ENCODE results near the gene DNAAF2. TPM values are rescaled to one million over a fixed set of nuclear protein-coding genes. Genes with fewer than 3 reads are reported as not detected.

The DNAAF2 gene
- total and polyA plus RNA-seq, 2 of the 8 experiments (the other 6 are each of a cell fraction or from before 2014, with no cell fraction given): 12.2 to 30.0 TPM

DNA sequence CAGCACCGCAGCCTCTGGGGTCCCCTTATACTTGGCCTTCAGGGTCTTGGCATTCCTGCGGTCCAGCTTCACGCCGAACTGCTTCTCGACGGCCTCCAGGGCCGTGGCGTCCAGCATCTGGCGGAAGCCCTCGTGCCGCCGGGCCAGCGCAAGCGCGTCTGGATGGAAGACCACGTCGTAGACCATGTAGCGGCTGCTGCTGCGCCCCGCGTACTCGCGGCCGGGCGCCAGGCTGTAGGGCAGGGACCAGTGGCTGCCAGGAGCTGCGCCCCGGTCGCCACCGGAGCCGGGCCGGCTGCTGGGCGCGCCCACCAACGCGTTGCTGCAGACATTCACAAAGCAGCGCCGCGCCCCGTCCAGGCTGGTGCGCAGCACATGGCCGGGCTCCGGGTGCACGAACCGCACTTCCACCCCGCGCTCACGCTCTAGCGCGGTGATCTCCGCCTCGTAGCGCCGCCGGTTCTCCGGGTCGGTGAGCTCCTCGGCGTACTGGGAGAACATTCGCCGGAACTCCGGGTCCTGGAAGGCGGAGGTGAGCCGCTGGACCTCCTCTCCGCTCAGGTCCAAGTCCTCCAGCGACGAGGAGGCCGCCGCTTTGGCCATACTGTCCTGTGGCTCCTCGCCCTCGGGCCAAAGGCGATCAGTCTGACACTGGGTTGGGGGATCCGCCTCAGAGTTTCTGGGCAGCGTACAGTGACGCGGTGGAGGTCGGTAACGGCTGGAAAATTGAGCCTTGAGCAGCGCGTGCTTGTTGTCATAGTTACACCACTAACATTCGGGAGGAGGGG, at the start of gene DNAAF2 (continued):
- TF ChIP-seq TAF7 (optimal IDR thresholded peaks at IDR 0.05; ENCODE audit: borderline replicate concordance, low read depth, low read length): no peak
- TF ChIP-seq, protein P1, sequence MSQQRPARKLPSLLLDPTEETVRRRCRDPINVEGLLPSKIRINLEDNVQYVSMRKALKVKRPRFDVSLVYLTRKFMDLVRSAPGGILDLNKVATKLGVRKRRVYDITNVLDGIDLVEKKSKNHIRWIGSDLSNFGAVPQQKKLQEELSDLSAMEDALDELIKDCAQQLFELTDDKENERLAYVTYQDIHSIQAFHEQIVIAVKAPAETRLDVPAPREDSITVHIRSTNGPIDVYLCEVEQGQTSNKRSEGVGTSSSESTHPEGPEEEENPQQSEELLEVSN (IDR thresholded peaks at IDR 0.05): peak; percentile 42; the same call in 1 of the 2 replicates
- TF ChIP-seq, protein P2, sequence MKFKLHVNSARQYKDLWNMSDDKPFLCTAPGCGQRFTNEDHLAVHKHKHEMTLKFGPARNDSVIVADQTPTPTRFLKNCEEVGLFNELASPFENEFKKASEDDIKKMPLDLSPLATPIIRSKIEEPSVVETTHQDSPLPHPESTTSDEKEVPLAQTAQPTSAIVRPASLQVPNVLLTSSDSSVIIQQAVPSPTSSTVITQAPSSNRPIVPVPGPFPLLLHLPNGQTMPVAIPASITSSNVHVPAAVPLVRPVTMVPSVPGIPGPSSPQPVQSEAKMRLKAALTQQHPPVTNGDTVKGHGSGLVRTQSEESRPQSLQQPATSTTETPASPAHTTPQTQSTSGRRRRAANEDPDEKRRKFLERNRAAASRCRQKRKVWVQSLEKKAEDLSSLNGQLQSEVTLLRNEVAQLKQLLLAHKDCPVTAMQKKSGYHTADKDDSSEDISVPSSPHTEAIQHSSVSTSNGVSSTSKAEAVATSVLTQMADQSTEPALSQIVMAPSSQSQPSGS (IDR thresholded peaks at IDR 0.05; ENCODE audit: low read length): no peak
- TF ChIP-seq HDAC2 (IDR thresholded peaks at IDR 0.05; ENCODE audit: borderline replicate concordance in 1 of 2, low read depth in 2 of 2, low read length in 2 of 2): 0 out of 4 replicates have a peak, but pooled peaks of 1 of the 2 experiments have one; percentile 37
- TF ChIP-seq MAFK (IDR thresholded peaks at IDR 0.05; ENCODE audit: low read depth, low read length): no peak
- TF ChIP-seq RFX5 (IDR thresholded peaks at IDR 0.05; ENCODE audit: borderline replicate concordance, low read depth, low read length): no peak
- TF ChIP-seq JUN (IDR thresholded peaks at IDR 0.05; ENCODE audit: low read depth, low read length): no peak
- no peak for TF ChIP-seq YY1 (IDR thresholded peaks at IDR 0.05; ENCODE audit: low read depth, low read length)
- TF ChIP-seq RBBP5 (IDR thresholded peaks at IDR 0.05; ENCODE audit: borderline replicate concordance, low read depth, low read length): peak; percentile 62; the same call in 1 of the 2 replicates
- no peak; the same call in none of the 2 replicates for TF ChIP-seq POLR2AphosphoS5 (IDR thresholded peaks at IDR 0.05; ENCODE audit: low read depth, low read length)
- TF ChIP-seq MAX (IDR thresholded peaks at IDR 0.05): peak; percentile 86
- TF ChIP-seq POU5F1 (IDR thresholded peaks at IDR 0.05; ENCODE audit: low read depth, low read length): no peak
- TF ChIP-seq EZH2 (IDR thresholded peaks at IDR 0.05; ENCODE audit: low read depth, low read length, severe bottlenecking): no peak
- no peak for TF ChIP-seq ATF3 (IDR thresholded peaks at IDR 0.05; ENCODE audit: insufficient read depth, low read depth, low read length)
- TF ChIP-seq NRF1 (IDR thresholded peaks at IDR 0.05; ENCODE audit: low read depth, low read length): peak; percentile 13; the same call in 1 of the 2 replicates
- TF ChIP-seq CREB1 (IDR thresholded peaks at IDR 0.05): 0 out of 2 replicates have a peak, but pooled peaks have one; percentile 7
- no peak for TF ChIP-seq TBP (IDR thresholded peaks at IDR 0.05; ENCODE audit: low read depth, low read length)
- no peak for TF ChIP-seq SP1 (IDR thresholded peaks at IDR 0.05; ENCODE audit: low read depth, low read length)
- no peak; the same call in 1 of the 2 replicates for TF ChIP-seq TAF1 (IDR thresholded peaks at IDR 0.05; ENCODE audit: low read depth, low read length)
- no peak for TF ChIP-seq CEBPB (IDR thresholded peaks at IDR 0.05; ENCODE audit: low read depth, low read length)
- TF ChIP-seq BRCA1 (IDR thresholded peaks at IDR 0.05; ENCODE audit: low read depth, low read length): no peak

Measured in H1 (cell line).